Keratinocyte (primary cell): Measurements from ENCODE around the gene PTCH2. TPM values are rescaled to one million over a fixed set of nuclear protein-coding genes. Genes with fewer than 3 reads are reported as not detected.
"Not testable (repeated sequence)": the region's sequence is repeated elsewhere in the genome, so short reads cannot be mapped to it uniquely, and the experiment has no call there.

Source experiments
- DNase-seq: peaks from one replicate; pipeline ENCODE4 v3.0.0-alpha.2; 2011; ENCODE audit warnings: low read depth, missing footprints, low spot score
- FAIRE-seq: peaks from 2 replicates; lab custom pipeline; 2011; peaks lifted over from hg19 to GRCh38; lab: Jason Lieb, UNC
- H2AFZ ChIP-seq: 2 replicates; pipeline ENCODE4 v1.6.0; 2012; ENCODE audit warnings: low read length, control low read depth, inconsistent platforms; ENCODE audit not compliant: control insufficient read depth
- H3K27ac ChIP-seq: 2 replicates; pipeline ENCODE4 v1.5.1; 2011; ENCODE audit warnings: low read length; ENCODE audit not compliant: control insufficient read depth, insufficient read depth
- H3K27me3 ChIP-seq: 3 replicates; pipeline ENCODE4 v1.6.0; 2011; ENCODE audit warnings: low read length; ENCODE audit not compliant: control insufficient read depth, insufficient read depth; ENCODE audit errors: extremely low read depth
- H3K36me3 ChIP-seq, 2 experiments: 2 replicates in 1 of 2; 3 replicates in 1 of 2; pipeline ENCODE4 v1.5.1; 2011; ENCODE audit warnings: low read length in 2 of 2, mild to moderate bottlenecking in 1 of 2; ENCODE audit not compliant: control insufficient read depth in 2 of 2, insufficient read depth in 2 of 2; ENCODE audit errors: extremely low read depth in 1 of 2
- H3K4me1 ChIP-seq: 3 replicates; pipeline ENCODE4 v1.5.1; 2011; ENCODE audit warnings: low read length; ENCODE audit not compliant: control insufficient read depth, insufficient read depth; ENCODE audit errors: extremely low read depth
- H3K4me2 ChIP-seq: 3 replicates; pipeline ENCODE4 v1.6.0; 2011; ENCODE audit warnings: low read depth, low read length; ENCODE audit not compliant: control insufficient read depth, insufficient read depth; ENCODE audit errors: extremely low read depth
- H3K4me3 ChIP-seq, 3 experiments: fragments of 200-600 bp in 1 of 3; sonication (generic) in 1 of 3; 2 replicates in 2 of 3; 3 replicates in 1 of 3; pipeline ENCODE4 v1.5.1; 2011 to 2016; ENCODE audit warnings: low read length in 3 of 3, mild to moderate bottlenecking in 3 of 3, control low read depth in 2 of 3, inconsistent platforms in 1 of 3, low read depth in 1 of 3, mixed read lengths in 1 of 3, mixed run types in 1 of 3, moderate library complexity in 1 of 3; ENCODE audit not compliant: control insufficient read depth in 2 of 3, insufficient read depth in 2 of 3; ENCODE audit errors: extremely low read depth in 1 of 3
- H3K79me2 ChIP-seq: 2 replicates; pipeline ENCODE4 v1.6.0; 2012; ENCODE audit warnings: low read length; ENCODE audit not compliant: control insufficient read depth, insufficient read depth
- H3K9ac ChIP-seq: 3 replicates; pipeline ENCODE4 v1.6.0; 2011; ENCODE audit warnings: low read length; ENCODE audit not compliant: control insufficient read depth, insufficient read depth; ENCODE audit errors: extremely low read depth
- H3K9me1 ChIP-seq: 3 replicates; pipeline ENCODE4 v1.6.0; 2011; ENCODE audit warnings: low read length; ENCODE audit not compliant: control insufficient read depth, insufficient read depth; ENCODE audit errors: extremely low read depth
- H3K9me3 ChIP-seq: 2 replicates; pipeline ENCODE4 v1.5.1; 2012; ENCODE audit warnings: low read depth, low read length; ENCODE audit not compliant: control insufficient read depth
- H4K20me1 ChIP-seq: 3 replicates; pipeline ENCODE4 v1.6.0; 2011; ENCODE audit warnings: low read length; ENCODE audit not compliant: control insufficient read depth, insufficient read depth; ENCODE audit errors: extremely low read depth
- CTCF ChIP-seq, 3 experiments: IDR thresholded peaks in 1 of 3; conservative IDR thresholded peaks in 1 of 3; optimal IDR thresholded peaks in 1 of 3; 2 replicates in 2 of 3; 3 replicates in 1 of 3; pipeline versions ENCODE3 to v1.5.1; 2011; ENCODE audit warnings: low read length in 3 of 3, mild to moderate bottlenecking in 3 of 3, moderate library complexity in 2 of 3, control low read depth in 1 of 3, inconsistent platforms in 1 of 3; ENCODE audit not compliant: insufficient read depth in 2 of 3; ENCODE audit errors: extremely low read depth in 1 of 3
- EZH2 ChIP-seq: IDR thresholded peaks from one replicate; pipeline ENCODE4 v1.6.1; 2012; ENCODE audit warnings: inconsistent platforms, mild to moderate bottlenecking, low read length, moderate library complexity
- dilution Hi-C: fragments of 300-500 bp; cut with MboI; formaldehyde crosslinking; loops from one replicate; pipeline ENCODE4 v1.7.0; 2020; ENCODE audit warnings: low sequenced_read_pairs; ENCODE audit not compliant: extremely low pct_ligation_motif_present
- polyA plus RNA-seq, 5 experiments: library from polyadenylated mRNA; depleted of rRNA in 3 of 5; stranded (reverse) in 3 of 5; stranded (forward) in 1 of 5; unstranded in 1 of 5; fragments of >200 nt; gene quantifications; 1 replicate in 1 of 5; 2 replicates in 3 of 5; 3 replicates in 1 of 5; pipeline versions ENCODE4 v1.2.1 to v1.2.3, GENCODE V29; 2011 to 2012; ENCODE audit warnings: missing spikeins in 2 of 5, low read depth in 1 of 5, low replicate concordance in 1 of 5

The PTCH2 gene
- polyA plus RNA-seq, 1 donor (not counting 4 experiments of a cell fraction or from before 2014, with no cell fraction given): 0.01 TPM

GRCh38 chr1:44812822-44813543 lies 30.1 kb downstream of the PTCH2 start:
- Histone ChIP-seq H2AFZ (no peak overlapping the region), H3K36me3 (peaks cover 5 to 24% of the 10 kb centered on the region in 2 experiments), H3K9me1 (no peaks in the 10 kb centered on the region), H3K27ac (no peak overlapping the region), H3K9me3 (no peaks in the 10 kb centered on the region), H3K9ac (peak overlapping the region; percentile 50), H3K4me1 (peaks cover 56% of the 10 kb centered on the region), H4K20me1 (no peaks in the 10 kb centered on the region), H3K27me3 (no peaks in the 10 kb centered on the region), H3K4me2 (peak overlapping the region; percentile 67), H3K4me3 (no peak overlapping the region), H3K79me2 (no peaks in the 10 kb centered on the region)
- TF ChIP-seq CTCF (optimal IDR thresholded peaks at IDR 0.05 in 1 of 3, IDR thresholded peaks at IDR 0.05 in 1 of 3, conservative IDR thresholded peaks at IDR 0.05 in 1 of 3; ENCODE audit: extremely low read depth in 1 of 3, insufficient read depth in 2 of 3, low read length in 3 of 3): no peak
- no peak for TF ChIP-seq EZH2
- DNase-seq (no peak), FAIRE-seq (no peak)
- dilution Hi-C loops: no loop called here

GRCh38 chr1:44811234-44811633 lies 31.8 kb downstream of the PTCH2 start:
- TF ChIP-seq EZH2 (no peak), CTCF (optimal IDR thresholded peaks at IDR 0.05 in 1 of 3, IDR thresholded peaks at IDR 0.05 in 1 of 3, conservative IDR thresholded peaks at IDR 0.05 in 1 of 3; ENCODE audit: extremely low read depth in 1 of 3, insufficient read depth in 2 of 3, low read length in 3 of 3) (no peak)
- Histone ChIP-seq H3K9ac (no peak overlapping the region), H3K36me3 (peaks cover 8 to 34% of the 10 kb centered on the region in 2 experiments), H3K79me2 (no peaks in the 10 kb centered on the region), H3K27me3 (no peaks in the 10 kb centered on the region), H3K4me1 (peaks cover 61% of the 10 kb centered on the region), H3K9me1 (no peaks in the 10 kb centered on the region), H3K4me2 (no peak overlapping the region), H3K27ac (no peak overlapping the region), H4K20me1 (no peaks in the 10 kb centered on the region), H3K9me3 (no peaks in the 10 kb centered on the region), H2AFZ (no peak overlapping the region), H3K4me3 (no peak overlapping the region)
- FAIRE-seq: no peak
- dilution Hi-C loops: no loop called here
- DNase-seq: no peak

- H2AFZ ChIP-seq, H3K79me2 ChIP-seq, H3K9me1 ChIP-seq, H3K4me3 ChIP-seq, H3K9me3 ChIP-seq, FAIRE-seq, H3K9ac ChIP-seq, dilution Hi-C loops, DNase-seq, H3K27me3 ChIP-seq, H4K20me1 ChIP-seq, H3K27ac ChIP-seq, H3K4me2 ChIP-seq: not testable (repeated sequence)
- peaks cover 58% of the 10 kb centered on the region for H3K4me1 ChIP-seq
- peaks cover 10 to 35% of the 10 kb centered on the region in 2 experiments for H3K36me3 ChIP-seq
These were observed 32.3 kb downstream of the PTCH2 start for GRCh38 chr1:44810762-44811105.
